T-helper 2 cell (primary cell): ENCODE data around the gene ZFHX2.

Source experiments
- DNase-seq, 5 experiments: peaks; one replicate each; pipeline versions ENCODE4 v3.0.0 to v3.0.0-alpha.2; 2012 to 2022

ZFHX2 gene

GRCh38 chr14:23517650-23518326, 33.8 kb downstream of the ZFHX2 start:
- no peak for DNase-seq

GRCh38 chr14:23514644-23514957, 37.0 kb downstream of the ZFHX2 start:
- no peak for DNase-seq

- DNase-seq, result no peak
These were observed 37.5 kb downstream of the ZFHX2 start for GRCh38 chr14:23513818-23514643.

- no peak for DNase-seq
These were observed 38.4 kb downstream of the ZFHX2 start for GRCh38 chr14:23513005-23513817.

GRCh38 chr14:23512156-23512555, 39.4 kb downstream of the ZFHX2 start:
- peak in 1 of 5 experiments; percentile 41 for DNase-seq

GRCh38 chr14:23494223-23494622, 57.3 kb downstream of the ZFHX2 start:
- no peak for DNase-seq

GRCh38 chr14:23492618-23493272, 58.8 kb downstream of the ZFHX2 start:
- no peak for DNase-seq

GRCh38 chr14:23487216-23487615, 64.3 kb downstream of the ZFHX2 start:
- no peak for DNase-seq

- DNase-seq, result no peak
These were observed 65.5 kb downstream of the ZFHX2 start for GRCh38 chr14:23486036-23486435.

- no peak for DNase-seq
These were observed 66.2 kb downstream of the ZFHX2 start for GRCh38 chr14:23485326-23485725.

- DNase-seq, result peak in 1 of 5 experiments; percentile 14
These were observed 68.2 kb downstream of the ZFHX2 start for GRCh38 chr14:23483236-23483854.

- no peak for DNase-seq
These were observed 68.8 kb downstream of the ZFHX2 start for GRCh38 chr14:23482823-23483148.

GRCh38 chr14:23481979-23482822, 69.4 kb downstream of the ZFHX2 start:
- no peak for DNase-seq

GRCh38 chr14:23481362-23481970, 70.1 kb downstream of the ZFHX2 start:
- no peak for DNase-seq

- peak; percentile 17 to 75 (median 44) for DNase-seq
These were observed 73.3 kb downstream of the ZFHX2 start for GRCh38 chr14:23478109-23478759.

GRCh38 chr14:23470947-23471346, 80.6 kb downstream of the ZFHX2 start:
- no peak for DNase-seq
